Epithelial cell of alveolus of lung (primary cell): Measurements from ENCODE around the gene ZNF546. TPM values are rescaled to one million over a fixed set of nuclear protein-coding genes. Genes with fewer than 3 reads are reported as not detected.

Source experiments
- total RNA-seq: library from RNA; depleted of rRNA; stranded (reverse); fragments of >200 nt; gene quantifications from 2 replicates; pipeline ENCODE4 v1.2.1, GENCODE V29; 2015

The ZNF546 gene
- 3.8 and 4.5 TPM in 2 replicates for total RNA-seq

GRCh38 chr19:39996811-39997637, at the start of gene ZNF546:
TSS of gene ZNF546 (plus strand) at chr19:39997060. CDS start at chr19:39998327, 1,267 bp downstream.

GRCh38 chr19:39970675-39971379, 26.0 kb upstream of the ZNF546 start, which contains the start of gene PSMC4:
TSS of gene PSMC4 (plus strand) at chr19:39971165. CDS start at chr19:39971203, 38 bp downstream.

GRCh38 chr19:40055832-40056504, 59.1 kb downstream of the ZNF546 start, which contains the start of gene ZNF780B:
TSS of gene ZNF780B (minus strand) at chr19:40056231. CDS start at chr19:40050332, 5,899 bp downstream.

Other genes with a start within 250 kb of the ZNF546 start
- gene LEUTX, start 218.2 kb upstream of the ZNF546 start, total RNA-seq: not detected in 2 replicates
- 11.5 and 27.9 TPM in 2 replicates for gene DYRK1B, start 162.9 kb upstream of the ZNF546 start, total RNA-seq
- gene FBL, start 150.7 kb upstream of the ZNF546 start, total RNA-seq: 161 and 277 TPM in 2 replicates
- gene FCGBP, start 62.4 kb upstream of the ZNF546 start, total RNA-seq: under 0.01 TPM in 1 of 2 replicates, not detected in the other
- gene PSMC4, start 25.9 kb upstream of the ZNF546 start, total RNA-seq: 95.4 and 153 TPM in 2 replicates
- gene ZNF780B, start 59.2 kb downstream of the ZNF546 start, total RNA-seq: 2.7 and 16.2 TPM in 2 replicates
- 5.9 and 34.6 TPM in 2 replicates for gene ZNF780A, start 93.9 kb downstream of the ZNF546 start, total RNA-seq
- 6.2 and 9.4 TPM in 2 replicates for gene MAP3K10, start 194.4 kb downstream of the ZNF546 start, total RNA-seq
- 0.08 TPM in 1 of 2 replicates, not detected in the other for gene TTC9B, start 221.3 kb downstream of the ZNF546 start, total RNA-seq
- gene CCNP, start 229.6 kb downstream of the ZNF546 start, total RNA-seq: 0.39 and 1.0 TPM in 2 replicates